PFSK-1 (cell line): ENCODE data around the gene REPS2.

Experiments used
- FOXP2 ChIP-seq: optimal IDR thresholded peaks from 2 replicates; pipeline ENCODE3; 2011; ENCODE audit warnings: borderline replicate concordance, control low read depth, inconsistent platforms; ENCODE audit not compliant: insufficient read depth; ENCODE audit errors: extremely low read length, extremely low read depth
- POLR2AphosphoS5 ChIP-seq: IDR thresholded peaks from 2 replicates; pipeline ENCODE4 v1.6.1; 2012; ENCODE audit warnings: low read depth, mild to moderate bottlenecking, control low read depth, low read length, moderate library complexity
- REST ChIP-seq, 2 experiments: IDR thresholded peaks; 2 replicates each; pipeline versions ENCODE4 v1.6.1 to v1.8.0; 2011 to 2012; ENCODE audit warnings: low read depth in 2 of 2, low read length in 2 of 2, control low read depth in 1 of 2, inconsistent platforms in 1 of 2, mild to moderate bottlenecking in 1 of 2, moderate library complexity in 1 of 2; ENCODE audit not compliant: insufficient read depth in 1 of 2
- SIN3A ChIP-seq: IDR thresholded peaks from 2 replicates; pipeline ENCODE4 v1.6.1; 2012; ENCODE audit warnings: mild to moderate bottlenecking, low read length, moderate library complexity, borderline replicate concordance; ENCODE audit not compliant: insufficient read depth
- TAF1 ChIP-seq: IDR thresholded peaks from 2 replicates; pipeline ENCODE4 v1.6.1; 2012; ENCODE audit warnings: low read length, control low read depth, borderline replicate concordance; ENCODE audit not compliant: insufficient read depth

Gene REPS2

GRCh38 chrX:17024886-17025285 is 78.4 kb downstream of the REPS2 start:
- TF ChIP-seq SIN3A: no peak
- no peak for TF ChIP-seq FOXP2
- TF ChIP-seq POLR2AphosphoS5: no peak
- no peak for TF ChIP-seq REST (IDR thresholded peaks at IDR 0.05; ENCODE audit: insufficient read depth in 1 of 2, low read depth in 2 of 2, low read length in 2 of 2)
- no peak for TF ChIP-seq TAF1

- TF ChIP-seq SIN3A (no peak), FOXP2 (no peak), TAF1 (no peak), POLR2AphosphoS5 (no peak), REST (IDR thresholded peaks at IDR 0.05; ENCODE audit: insufficient read depth in 1 of 2, low read depth in 2 of 2, low read length in 2 of 2) (no peak)
Observed at GRCh38 chrX:17025621-17026302, 79.3 kb downstream of the REPS2 start.

GRCh38 chrX:17027931-17028330 is 81.5 kb downstream of the REPS2 start:
- TF ChIP-seq POLR2AphosphoS5: no peak
- TF ChIP-seq SIN3A: no peak
- TF ChIP-seq TAF1: no peak
- no peak for TF ChIP-seq REST (IDR thresholded peaks at IDR 0.05; ENCODE audit: insufficient read depth in 1 of 2, low read depth in 2 of 2, low read length in 2 of 2)
- TF ChIP-seq FOXP2: no peak

GRCh38 chrX:17028356-17028755 is 81.9 kb downstream of the REPS2 start:
- no peak for TF ChIP-seq REST (IDR thresholded peaks at IDR 0.05; ENCODE audit: insufficient read depth in 1 of 2, low read depth in 2 of 2, low read length in 2 of 2)
- no peak for TF ChIP-seq FOXP2
- TF ChIP-seq POLR2AphosphoS5: no peak
- no peak for TF ChIP-seq TAF1

GRCh38 chrX:17030092-17030491 is 83.6 kb downstream of the REPS2 start:
- TF ChIP-seq SIN3A (no peak), FOXP2 (no peak), POLR2AphosphoS5 (no peak), REST (IDR thresholded peaks at IDR 0.05; ENCODE audit: insufficient read depth in 1 of 2, low read depth in 2 of 2, low read length in 2 of 2) (no peak), TAF1 (no peak)
